SK-N-SH (cell line): ENCODE measurements around the gene ZMIZ1. TPM values are rescaled to one million over a fixed set of nuclear protein-coding genes. Genes with fewer than 3 reads are reported as not detected.

Experiments
- CTCF ChIA-PET: fragments of 300-600, 350-600 bp; formaldehyde crosslinking; extraction: SDS; loops from one replicate; lab custom pipeline; 2021; lab: Yijun Ruan, JAX
- POLR2A ChIA-PET: fragments of 350-600 bp; sonication (Branson Sonifier 250); formaldehyde crosslinking; extraction: SDS; loops from one replicate; lab custom pipeline; 2020; ENCODE audit warnings: antibody characterized with exemption, inconsistent platforms; lab: Yijun Ruan, JAX
- DNase-seq: peaks from one replicate; pipeline ENCODE4 v3.0.0; 2012
- H2AFZ ChIP-seq: fragments of 200-600 bp; sonication (generic); 2 replicates; pipeline ENCODE4 v1.8.1; 2016; ENCODE audit warnings: antibody characterized with exemption, mild to moderate bottlenecking, low read depth
- H3F3A ChIP-seq: fragments of 200-600 bp; sonication (generic); replicated peaks from 2 replicates; pipeline ENCODE3; 2016; ENCODE audit warnings: antibody characterized with exemption, mild to moderate bottlenecking; ENCODE audit not compliant: insufficient read depth
- H3K27ac ChIP-seq, 2 experiments: fragments of 200-500 bp in 1 of 2; fragments of 200-600 bp in 1 of 2; sonication (Bioruptor generic) in 1 of 2; sonication (generic), shearing (Covaris generic) in 1 of 2; 2 replicates each; pipeline versions ENCODE4 v1.5.1 to v1.6.1; 2014 to 2016; ENCODE audit warnings: low read depth in 2 of 2, inconsistent platforms in 1 of 2, low read length in 1 of 2, mild to moderate bottlenecking in 1 of 2, mixed read lengths in 1 of 2
- H3K27me3 ChIP-seq: fragments of 200-600 bp; sonication (generic), shearing (Covaris generic); 2 replicates; pipeline ENCODE4 v1.6.1; 2016; ENCODE audit warnings: mixed run types; ENCODE audit not compliant: insufficient read depth
- H3K36me3 ChIP-seq, 2 experiments: fragments of 200-500 bp in 1 of 2; fragments of 200-600 bp in 1 of 2; sonication (Bioruptor generic) in 1 of 2; sonication (generic) in 1 of 2; replicated peaks in 1 of 2; 2 replicates each; pipeline versions ENCODE3 to v1.5.1; 2014 to 2016; ENCODE audit warnings: low read length in 1 of 2, mild to moderate bottlenecking in 1 of 2; ENCODE audit not compliant: insufficient read depth in 2 of 2, control insufficient read depth in 1 of 2
- H3K4me1 ChIP-seq, 2 experiments: fragments of 200-500 bp in 1 of 2; fragments of 200-600 bp in 1 of 2; sonication (Bioruptor generic) in 1 of 2; sonication (generic), shearing (Covaris generic) in 1 of 2; 2 replicates each; pipeline versions ENCODE4 v1.5.1 to v1.6.1; 2014 to 2016; ENCODE audit warnings: low read depth in 1 of 2, low read length in 1 of 2, mixed run types in 1 of 2; ENCODE audit not compliant: insufficient read depth in 2 of 2, control insufficient read depth in 1 of 2
- H3K4me2 ChIP-seq: fragments of 200-600 bp; sonication (generic), shearing (Covaris generic); 2 replicates; pipeline ENCODE4 v1.6.1; 2017; ENCODE audit warnings: mixed run types
- H3K4me3 ChIP-seq, 2 experiments: fragments of 200-500 bp in 1 of 2; fragments of 200-600 bp in 1 of 2; sonication (Bioruptor generic) in 1 of 2; sonication (generic), shearing (Covaris generic) in 1 of 2; 2 replicates each; pipeline versions ENCODE4 v1.5.1 to v1.8.1; 2014 to 2016; ENCODE audit warnings: low read depth in 2 of 2, inconsistent platforms in 1 of 2, low read length in 1 of 2, mild to moderate bottlenecking in 1 of 2, mixed read lengths in 1 of 2, moderate library complexity in 1 of 2
- H3K79me2 ChIP-seq: fragments of 200-600 bp; sonication (generic); 2 replicates; pipeline ENCODE4 v1.8.1; 2017; ENCODE audit warnings: mild to moderate bottlenecking; ENCODE audit not compliant: insufficient read depth
- H3K9ac ChIP-seq: fragments of 200-600 bp; sonication (generic); 2 replicates; pipeline ENCODE4 v1.6.1; 2017; ENCODE audit warnings: mixed run types
- H3K9me2 ChIP-seq: fragments of 200-600 bp; sonication (generic); 2 replicates; pipeline ENCODE4 v1.6.1; 2017; ENCODE audit warnings: mixed run types
- H3K9me3 ChIP-seq: fragments of 200-600 bp; sonication (generic); 2 replicates; pipeline ENCODE4 v1.6.1; 2017; ENCODE audit warnings: mixed run types, mild to moderate bottlenecking, moderate library complexity
- H4K20me1 ChIP-seq: fragments of 200-600 bp; sonication (generic); 2 replicates; pipeline ENCODE4 v1.6.1; 2017; ENCODE audit warnings: mild to moderate bottlenecking, mixed run types; ENCODE audit not compliant: insufficient read depth
- ELF1 ChIP-seq: IDR thresholded peaks from 2 replicates; pipeline ENCODE4 v1.4.0; 2012
- FOXJ3 ChIP-seq: sonication (generic); formaldehyde crosslinking; IDR thresholded peaks from 2 replicates; pipeline ENCODE4 v1.5.1; 2020; ENCODE audit warnings: mild to moderate bottlenecking, missing genetic modification reagents
- GABPA ChIP-seq: IDR thresholded peaks from 2 replicates; pipeline ENCODE4 v1.4.0; 2012; ENCODE audit warnings: low read depth, mild to moderate bottlenecking
- IRF3 ChIP-seq: fragments of 150-350 bp; IDR thresholded peaks from 2 replicates; pipeline ENCODE4 v1.6.1; 2016; ENCODE audit warnings: mild to moderate bottlenecking, low read depth, low read length
- JUND ChIP-seq: IDR thresholded peaks from 2 replicates; pipeline ENCODE4 v1.4.0; 2012
- MXI1 ChIP-seq: IDR thresholded peaks from 2 replicates; pipeline ENCODE4 v1.6.1; 2012; ENCODE audit warnings: mild to moderate bottlenecking, low read depth, low read length, improper control_type of control experiment
- RCOR1 ChIP-seq: fragments of 150-350 bp; IDR thresholded peaks from 2 replicates; pipeline ENCODE4 v1.6.1; 2017; ENCODE audit warnings: antibody characterized with exemption, low read length
- RXRA ChIP-seq: IDR thresholded peaks from 2 replicates; pipeline ENCODE4 v1.4.0; 2012; ENCODE audit warnings: low read depth, mild to moderate bottlenecking, borderline replicate concordance
- SMC3 ChIP-seq: IDR thresholded peaks from 2 replicates; pipeline ENCODE4 v1.6.1; 2012; ENCODE audit warnings: low read depth, low read length, improper control_type of control experiment
- TCF12 ChIP-seq: IDR thresholded peaks from 2 replicates; pipeline ENCODE4 v1.4.0; 2012
- YY1 ChIP-seq: IDR thresholded peaks from 2 replicates; pipeline ENCODE4 v1.4.0; 2012; ENCODE audit warnings: low read depth, mild to moderate bottlenecking
- WGBS: methylation state at CpG from one replicate; pipeline ENCODE4 v1.1.6; 2017; ENCODE audit warnings: low lambda C conversion rate; 5-methylcytosine and 5-hydroxymethylcytosine counted together
- polyA plus RNA-seq, 3 experiments: library from polyadenylated mRNA; depleted of rRNA; stranded (reverse); fragments of >200 nt; gene quantifications; 2 replicates each; pipeline ENCODE4 v1.2.3, GENCODE V29; 2012
- TF ChIP-seq, protein P1 (sequence below): IDR thresholded peaks from 2 replicates; pipeline ENCODE4 v1.6.1; 2012; ENCODE audit warnings: mild to moderate bottlenecking, low read depth, low read length, moderate library complexity
- TF ChIP-seq, protein P2 (sequence below): IDR thresholded peaks from 2 replicates; pipeline ENCODE4 v1.4.0; 2012; ENCODE audit warnings: low read depth

Gene ZMIZ1
- polyA plus RNA-seq, 1 of the 3 experiments (the other 2 are of a cell fraction): 23.5 TPM

DNA sequence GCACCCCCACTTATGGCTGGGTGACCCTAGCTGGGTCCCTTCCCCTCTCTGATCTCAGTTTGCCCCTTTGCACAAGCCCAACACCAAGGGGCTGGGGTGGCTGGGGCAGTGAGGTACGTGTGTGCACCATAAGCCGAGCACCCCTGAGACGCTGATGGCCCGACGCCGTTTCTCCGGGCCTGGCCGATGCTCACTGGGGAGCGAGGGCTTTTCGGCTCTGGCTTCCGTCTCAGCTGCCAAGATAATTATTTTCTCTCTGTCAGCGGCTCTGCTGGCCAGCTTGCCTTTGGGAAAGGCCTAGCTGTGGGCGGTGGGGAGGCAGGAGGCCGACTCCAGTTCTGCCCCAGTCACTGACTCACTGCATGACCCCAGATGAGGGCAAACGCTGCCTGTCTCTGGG, 91.0 kb downstream of the ZMIZ1 start (continued):
- TF ChIP-seq JUND: no peak
- no peak for TF ChIP-seq RCOR1
- TF ChIP-seq, protein P1, sequence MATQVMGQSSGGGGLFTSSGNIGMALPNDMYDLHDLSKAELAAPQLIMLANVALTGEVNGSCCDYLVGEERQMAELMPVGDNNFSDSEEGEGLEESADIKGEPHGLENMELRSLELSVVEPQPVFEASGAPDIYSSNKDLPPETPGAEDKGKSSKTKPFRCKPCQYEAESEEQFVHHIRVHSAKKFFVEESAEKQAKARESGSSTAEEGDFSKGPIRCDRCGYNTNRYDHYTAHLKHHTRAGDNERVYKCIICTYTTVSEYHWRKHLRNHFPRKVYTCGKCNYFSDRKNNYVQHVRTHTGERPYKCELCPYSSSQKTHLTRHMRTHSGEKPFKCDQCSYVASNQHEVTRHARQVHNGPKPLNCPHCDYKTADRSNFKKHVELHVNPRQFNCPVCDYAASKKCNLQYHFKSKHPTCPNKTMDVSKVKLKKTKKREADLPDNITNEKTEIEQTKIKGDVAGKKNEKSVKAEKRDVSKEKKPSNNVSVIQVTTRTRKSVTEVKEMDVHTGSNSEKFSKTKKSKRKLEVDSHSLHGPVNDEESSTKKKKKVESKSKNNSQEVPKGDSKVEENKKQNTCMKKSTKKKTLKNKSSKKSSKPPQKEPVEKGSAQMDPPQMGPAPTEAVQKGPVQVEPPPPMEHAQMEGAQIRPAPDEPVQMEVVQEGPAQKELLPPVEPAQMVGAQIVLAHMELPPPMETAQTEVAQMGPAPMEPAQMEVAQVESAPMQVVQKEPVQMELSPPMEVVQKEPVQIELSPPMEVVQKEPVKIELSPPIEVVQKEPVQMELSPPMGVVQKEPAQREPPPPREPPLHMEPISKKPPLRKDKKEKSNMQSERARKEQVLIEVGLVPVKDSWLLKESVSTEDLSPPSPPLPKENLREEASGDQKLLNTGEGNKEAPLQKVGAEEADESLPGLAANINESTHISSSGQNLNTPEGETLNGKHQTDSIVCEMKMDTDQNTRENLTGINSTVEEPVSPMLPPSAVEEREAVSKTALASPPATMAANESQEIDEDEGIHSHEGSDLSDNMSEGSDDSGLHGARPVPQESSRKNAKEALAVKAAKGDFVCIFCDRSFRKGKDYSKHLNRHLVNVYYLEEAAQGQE: no peak
- TF ChIP-seq YY1: no peak
- TF ChIP-seq SMC3: no peak; the same call in 1 of the 2 replicates
- no peak for TF ChIP-seq GABPA
- peak; percentile 84 for TF ChIP-seq TCF12
- TF ChIP-seq, protein P2, sequence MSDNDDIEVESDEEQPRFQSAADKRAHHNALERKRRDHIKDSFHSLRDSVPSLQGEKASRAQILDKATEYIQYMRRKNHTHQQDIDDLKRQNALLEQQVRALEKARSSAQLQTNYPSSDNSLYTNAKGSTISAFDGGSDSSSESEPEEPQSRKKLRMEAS: no peak
- peak; percentile 74 for TF ChIP-seq MXI1
- TF ChIP-seq IRF3: no peak
- TF ChIP-seq RXRA: peak; percentile 12; the same call in 1 of the 2 replicates

DNA sequence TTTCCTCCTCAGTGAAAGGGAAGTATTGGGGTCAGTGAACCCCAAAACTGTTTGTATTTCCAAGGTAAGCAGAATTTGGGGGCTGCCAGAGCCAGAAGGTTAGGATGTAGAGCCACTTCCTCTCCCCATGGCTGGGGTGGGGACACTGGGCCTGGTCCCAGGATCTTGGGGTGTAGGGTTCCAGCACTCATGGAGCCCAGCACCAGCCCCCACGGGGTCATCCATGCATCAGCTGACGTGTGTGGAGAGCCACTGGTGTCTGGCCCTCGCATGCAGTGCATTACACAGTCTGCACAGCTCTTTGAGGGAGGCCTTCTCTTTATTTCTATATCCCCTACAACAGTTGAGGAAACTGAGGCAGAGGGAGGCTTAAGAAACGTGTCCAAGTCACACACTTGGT, 91.4 kb downstream of the ZMIZ1 start:
- peak overlapping the region; percentile 71 for H3K9ac ChIP-seq
- H3K4me1 ChIP-seq: peaks cover 54 to 90% of the 10 kb centered on the region in 2 experiments
- H3K79me2 ChIP-seq: peaks cover 92% of the 10 kb centered on the region
- H3K9me3 ChIP-seq: no peaks in the 10 kb centered on the region
- 82% methylated on average over 2 of the region's 4 CpGs for WGBS
- H2AFZ ChIP-seq: no peak overlapping the region
- H3K4me3 ChIP-seq: no peak overlapping the region
- H3F3A ChIP-seq: peaks cover 41% of the 10 kb centered on the region
- ChIA-PET CTCF (interaction anchor here (1.0 to 9.6 kb wide), 6 partner anchors 10 to 89 kb away, joined by 3 to 91 read pairs (median 5); no protein-coding TSS in a partner anchor), POLR2A (interaction anchor here (1.2 to 1.5 kb wide), 3 partner anchors 10 to 35 kb away, joined by 3 to 4 read pairs (median 4); no protein-coding TSS in a partner anchor)
- peak overlapping the region; percentile 94 to 95 for H3K27ac ChIP-seq
- peak overlapping the region; percentile 65; the same call in 1 of the 2 replicates for H3K4me2 ChIP-seq
- H3K36me3 ChIP-seq: peaks cover 7 to 18% of the 10 kb centered on the region in 2 experiments
- DNase-seq: no peak
- no peaks in the 10 kb centered on the region; the same call in 1 of the 2 replicates for H4K20me1 ChIP-seq
- TF ChIP-seq ELF1 (no peak), FOXJ3 (CRISPR knock-in tag) (0 out of 2 replicates have a peak, but pooled peaks have one; percentile 3)
- TF ChIP-seq, all 33 proteins: peak for 1
- H3K27me3 ChIP-seq: no peaks in the 10 kb centered on the region
- no peaks in the 10 kb centered on the region for H3K9me2 ChIP-seq
